Smooth muscle cell of the umbilical artery (primary cell): Measurements from ENCODE around the gene VGLL1. TPM values are rescaled to one million over a fixed set of nuclear protein-coding genes. Genes with fewer than 3 reads are reported as not detected.

Experiments
- total RNA-seq: library from RNA; depleted of rRNA; stranded (reverse); fragments of >200 nt; gene quantifications from 2 replicates; pipeline ENCODE4 v1.2.3, GENCODE V29; 2014

VGLL1 gene, protein sequence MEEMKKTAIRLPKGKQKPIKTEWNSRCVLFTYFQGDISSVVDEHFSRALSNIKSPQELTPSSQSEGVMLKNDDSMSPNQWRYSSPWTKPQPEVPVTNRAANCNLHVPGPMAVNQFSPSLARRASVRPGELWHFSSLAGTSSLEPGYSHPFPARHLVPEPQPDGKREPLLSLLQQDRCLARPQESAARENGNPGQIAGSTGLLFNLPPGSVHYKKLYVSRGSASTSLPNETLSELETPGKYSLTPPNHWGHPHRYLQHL
- not detected in 2 replicates for total RNA-seq

DNA sequence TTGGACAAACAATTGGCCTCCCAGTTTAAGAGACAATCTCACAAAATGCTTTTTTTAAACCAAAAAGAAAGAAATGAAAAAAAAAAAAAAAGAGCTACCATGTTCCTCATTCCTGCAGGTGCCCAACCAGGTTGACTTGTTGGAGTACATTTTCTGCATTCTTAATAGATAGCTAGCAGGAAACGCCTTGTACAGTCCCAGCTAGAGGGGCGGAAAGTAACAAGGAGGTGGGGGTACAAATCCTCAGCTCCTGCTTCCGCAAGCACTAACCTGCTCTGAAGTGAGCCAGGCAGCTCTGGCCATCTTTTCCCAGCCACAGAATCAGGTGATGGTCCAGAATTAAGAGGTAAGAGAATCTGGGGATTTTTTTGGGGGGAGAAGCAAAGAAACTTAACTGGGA is at the start of gene VGLL1:
TSS of gene VGLL1 (plus strand) at position 265 of the 400 bp plus-strand sequence. CDS start 3,806 bp downstream, outside the sequence.

DNA sequence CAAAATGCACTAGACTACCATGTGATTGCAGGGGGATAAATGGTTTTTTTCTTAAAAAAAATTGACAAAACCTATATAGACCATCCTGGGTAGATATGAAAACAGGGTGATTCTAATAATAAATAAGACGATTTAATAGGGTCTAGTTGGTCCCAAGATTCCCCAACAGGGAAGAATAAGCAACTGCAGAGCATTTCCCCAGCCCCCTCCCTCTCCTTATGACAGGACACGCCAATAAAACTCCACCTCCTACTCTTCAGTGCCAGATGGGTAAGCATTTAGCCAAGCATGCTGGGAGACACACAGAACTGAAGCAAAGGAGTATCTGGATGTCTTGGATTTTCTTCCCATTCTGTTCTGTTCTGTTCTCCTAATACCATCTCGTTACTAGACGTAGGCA is 44.4 kb upstream of the VGLL1 start, which contains the start of gene BRS3:
TSS of gene BRS3 (plus strand) at position 301 of the 400 bp plus-strand sequence. CDS start 168 bp downstream, outside the sequence.

DNA sequence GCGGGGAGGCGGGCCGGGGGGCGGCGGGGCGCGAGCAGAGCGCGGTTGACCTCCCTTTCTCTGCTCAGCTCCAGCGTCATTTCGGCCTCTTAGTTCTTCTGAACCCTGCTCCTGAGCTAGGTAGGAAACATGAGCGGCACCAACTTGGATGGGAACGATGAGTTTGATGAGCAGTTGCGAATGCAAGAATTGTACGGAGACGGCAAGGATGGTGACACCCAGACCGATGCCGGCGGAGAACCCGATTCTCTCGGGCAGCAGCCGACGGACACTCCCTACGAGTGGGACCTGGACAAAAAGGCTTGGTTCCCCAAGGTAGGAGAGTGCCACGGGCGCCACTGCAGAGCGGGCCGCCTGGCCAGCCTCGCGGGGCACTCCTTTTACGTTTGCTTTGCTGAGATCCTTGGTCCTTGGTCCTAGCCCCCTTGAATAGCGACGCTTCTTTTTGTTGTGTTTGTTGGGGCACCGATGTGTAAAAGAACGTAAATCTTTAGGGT is 34.4 kb upstream of the VGLL1 start, which contains the start of gene HTATSF1:
TSS of gene HTATSF1 (plus strand) at position 37 of the 497 bp plus-strand sequence. CDS start at position 130, 93 bp downstream.

Other genes starting within 250 kb of the VGLL1 start
- not detected in 2 replicates for gene ADGRG4, start 231.3 kb upstream of the VGLL1 start, total RNA-seq
- gene BRS3, start 44.3 kb upstream of the VGLL1 start, total RNA-seq: not detected in 2 replicates
- 39.2 and 45.4 TPM in 2 replicates for gene HTATSF1, start 34.6 kb upstream of the VGLL1 start, total RNA-seq
- gene CD40LG, start 115.9 kb downstream of the VGLL1 start, total RNA-seq: not detected in 2 replicates
- 9.8 and 20.8 TPM in 2 replicates for gene ARHGEF6, start 248.7 kb downstream of the VGLL1 start, total RNA-seq